Common myeloid progenitor, CD34-positive (primary cell): ENCODE data around the gene CCSER2.
A peak's percentile ranks its signal among the peaks of the same experiment; 100 is the strongest.

Experiments used
- CTCF ChIA-PET: fragments of 350-600 bp; sonication (Branson Sonifier 250); formaldehyde crosslinking; loops from one replicate; lab custom pipeline; 2021; ENCODE audit warnings: antibody characterized with exemption; lab: Charles Lee
- POLR2A ChIA-PET: fragments of 350-600 bp; sonication (Branson Sonifier 250); formaldehyde crosslinking; loops from one replicate; lab custom pipeline; 2021; ENCODE audit warnings: antibody characterized with exemption; lab: Charles Lee
- DNase-seq, 3 donors: peaks; one replicate each; pipeline versions ENCODE4 v3.0.0 to v3.0.0-alpha.2; 2013
- H3K27ac ChIP-seq, 2 experiments: 1 replicate in 1 of 2; 2 replicates in 1 of 2; pipeline ENCODE4 v1.7.0; 2013; ENCODE audit warnings: inconsistent platforms in 2 of 2, low read length in 2 of 2, mild to moderate bottlenecking in 2 of 2, low read depth in 1 of 2, moderate library complexity in 1 of 2; ENCODE audit not compliant: severe bottlenecking in 2 of 2, insufficient read depth in 1 of 2, poor library complexity in 1 of 2
- H3K27me3 ChIP-seq, 5 experiments: replicated peaks in 2 of 5; 1 replicate in 3 of 5; 2 replicates in 2 of 5; pipeline versions ENCODE4 v1.6.1 to v1.7.0; 2013; ENCODE audit warnings: low read length in 4 of 5, mild to moderate bottlenecking in 2 of 5, moderate library complexity in 2 of 5, inconsistent platforms in 1 of 5; ENCODE audit not compliant: insufficient read depth in 5 of 5, control insufficient read depth in 4 of 5
- H3K36me3 ChIP-seq, 4 experiments: 1 replicate in 2 of 4; 2 replicates in 2 of 4; pipeline versions ENCODE4 v1.6.1 to v1.7.0; 2013; ENCODE audit warnings: low read length in 3 of 4, control low read depth in 1 of 4, mild to moderate bottlenecking in 1 of 4; ENCODE audit not compliant: control insufficient read depth in 4 of 4, insufficient read depth in 4 of 4
- H3K4me1 ChIP-seq, 4 experiments: 1 replicate in 3 of 4; 2 replicates in 1 of 4; pipeline versions ENCODE4 v1.6.1 to v1.7.1; 2013; ENCODE audit warnings: low read length in 3 of 4, mild to moderate bottlenecking in 3 of 4, control low read depth in 1 of 4, inconsistent platforms in 1 of 4, moderate library complexity in 1 of 4; ENCODE audit not compliant: control insufficient read depth in 4 of 4, insufficient read depth in 4 of 4; ENCODE audit errors: control extremely low read depth in 1 of 4
- H3K4me3 ChIP-seq, 7 experiments: 1 replicate in 4 of 7; 2 replicates in 3 of 7; pipeline versions ENCODE4 v1.5.1 to v1.7.0; 2013; ENCODE audit warnings: mild to moderate bottlenecking in 7 of 7, low read length in 6 of 7, moderate library complexity in 6 of 7, inconsistent platforms in 2 of 7, low read depth in 2 of 7, control low read depth in 1 of 7; ENCODE audit not compliant: insufficient read depth in 4 of 7, control insufficient read depth in 1 of 7; ENCODE audit errors: extremely low read depth in 1 of 7
- H3K9me3 ChIP-seq, 5 experiments: 1 replicate in 4 of 5; 2 replicates in 1 of 5; pipeline versions ENCODE4 v1.6.1 to v1.7.1; 2013; ENCODE audit warnings: low read length in 4 of 5, mild to moderate bottlenecking in 2 of 5, inconsistent platforms in 1 of 5, low read depth in 1 of 5, moderate library complexity in 1 of 5; ENCODE audit not compliant: control insufficient read depth in 4 of 5, insufficient read depth in 2 of 5; ENCODE audit errors: control extremely low read depth in 1 of 5
- WGBS: methylation state at CpG from one replicate; pipeline ENCODE4 v1.1.5; 2013; ENCODE audit not compliant: insufficient coverage; 5-methylcytosine and 5-hydroxymethylcytosine counted together

The CCSER2 gene

DNA sequence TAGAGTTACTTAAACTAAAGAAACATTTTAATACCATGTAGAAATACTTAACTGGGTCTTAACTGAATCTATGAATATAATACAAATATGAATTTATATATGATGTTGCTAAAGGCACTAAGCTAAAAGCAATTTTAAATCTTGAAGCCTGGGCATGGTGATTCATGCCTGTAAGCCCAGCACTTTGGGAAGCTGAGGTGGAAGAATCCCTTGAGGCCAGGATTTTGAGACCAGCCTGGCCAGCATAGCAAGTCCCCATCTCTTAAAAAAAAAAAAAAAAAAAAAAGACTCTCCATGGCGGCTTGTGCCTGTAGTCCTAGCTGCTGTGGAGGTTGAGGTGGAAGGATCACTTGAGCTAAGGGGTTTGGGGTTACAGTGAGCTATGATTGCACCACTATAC, 95.3 kb downstream of the CCSER2 start:
- ChIA-PET POLR2A (no interaction called here), CTCF (interaction anchor here (2.0 kb wide), 1 partner anchor 113 kb away, joined by 6 read pairs; no protein-coding TSS in a partner anchor)
- Histone ChIP-seq H3K27me3 (no peaks in the 10 kb centered on the region), H3K4me1 (peaks cover 2 to 23% (median 13%) of the 10 kb centered on the region in 4 experiments), H3K27ac (no peak overlapping the region), H3K9me3 (peaks cover 0 to 9% (median 6%) of the 10 kb centered on the region in 5 experiments), H3K4me3 (no peak overlapping the region), H3K36me3 (peaks cover 0 to 20% (median 5%) of the 10 kb centered on the region in 4 experiments)
- no CpG with 5 or more reads among the region's 1 CpG for WGBS
- no peak for DNase-seq

DNA sequence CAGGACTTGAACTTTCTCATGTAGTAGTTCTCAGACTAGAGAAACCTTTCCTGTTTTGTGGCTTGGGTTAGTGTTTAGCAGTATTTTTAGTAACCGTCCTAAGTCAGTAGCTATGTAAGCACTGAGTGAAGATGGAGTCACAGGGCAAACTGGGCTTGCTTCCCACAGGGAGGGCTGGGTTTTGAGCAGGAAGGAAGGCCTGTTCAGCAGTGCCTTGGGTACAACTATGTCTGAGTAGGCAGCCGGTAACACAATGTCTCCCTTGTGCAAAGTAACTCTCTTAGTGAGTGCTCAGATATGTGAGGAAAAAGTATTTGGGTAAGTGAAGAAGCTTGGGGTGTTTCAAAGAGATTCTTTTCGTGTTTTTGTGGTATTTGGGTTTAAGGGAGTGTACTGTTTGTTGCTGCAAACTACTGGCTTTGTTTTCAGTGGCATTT, 96.4 kb downstream of the CCSER2 start:
- no peaks in the 10 kb centered on the region for H3K27me3 ChIP-seq
- 0% methylated on average over 3 of the region's 3 CpGs for WGBS
- POLR2A ChIA-PET, result no interaction called here
- H3K4me1 ChIP-seq, result peaks cover 2 to 23% (median 13%) of the 10 kb centered on the region in 4 experiments
- peak overlapping the region; percentile 44 to 85 for H3K27ac ChIP-seq
- peak overlapping the region in 5 of 7 experiments; percentile 8 to 57 (median 43) for H3K4me3 ChIP-seq
- CTCF ChIA-PET, result interaction anchor here (0.8 to 2.0 kb wide), 3 partner anchors 12 to 112 kb away, joined by 3 to 6 read pairs (median 3); no protein-coding TSS in a partner anchor
- H3K9me3 ChIP-seq, result peaks cover 0 to 9% (median 6%) of the 10 kb centered on the region in 5 experiments
- peak; percentile 25 to 63 (median 48) for DNase-seq
- H3K36me3 ChIP-seq, result peaks cover 0 to 20% (median 4%) of the 10 kb centered on the region in 4 experiments

DNA sequence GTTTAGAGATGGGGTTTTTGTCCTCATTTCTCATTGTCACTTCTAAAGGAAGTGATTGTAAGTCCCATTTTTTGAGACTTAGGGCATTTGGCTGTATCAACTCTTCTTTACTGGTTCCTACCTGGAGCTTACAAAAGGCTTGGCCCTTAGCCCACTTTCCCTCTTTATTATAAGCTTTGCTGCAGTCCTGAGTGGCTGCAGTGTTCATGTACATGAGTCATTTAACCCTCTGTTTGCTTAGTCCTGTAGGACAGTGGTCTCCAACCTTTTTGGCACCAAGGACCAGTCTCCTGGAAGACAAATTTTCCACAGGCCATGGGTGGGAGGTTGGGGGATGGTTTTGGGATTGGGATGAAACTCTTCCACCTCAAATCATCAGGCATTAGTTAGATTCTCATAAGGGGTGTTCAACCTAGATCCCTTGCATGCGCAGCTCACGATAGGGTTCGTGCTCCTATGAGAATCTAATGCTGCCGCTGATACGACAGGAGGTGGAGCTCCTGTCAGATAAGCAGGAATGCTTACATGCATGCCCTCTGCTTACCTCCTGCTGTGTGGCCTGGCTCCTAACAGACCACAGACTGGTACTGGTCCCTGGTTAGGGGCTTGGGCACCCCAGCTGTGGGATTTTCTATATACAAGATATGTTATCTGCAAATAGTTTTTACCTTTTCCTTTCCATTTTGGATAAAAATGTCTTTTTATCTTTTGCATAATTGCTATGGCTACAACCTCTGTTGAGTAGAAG, 99.7 kb downstream of the CCSER2 start:
- ChIA-PET POLR2A (interaction anchor here (0.5 kb wide), 1 partner anchor 31 kb away, joined by 3 read pairs; no protein-coding TSS in a partner anchor), CTCF (interaction anchor here (1.2 to 1.7 kb wide), 3 partner anchors 14 to 106 kb away, joined by 3 to 4 read pairs (median 3); no protein-coding TSS in a partner anchor)
- no peak for DNase-seq
- Histone ChIP-seq H3K4me3 (no peak overlapping the region), H3K36me3 (peaks cover 0 to 14% (median 2%) of the 10 kb centered on the region in 4 experiments), H3K9me3 (no peaks in the 10 kb centered on the region), H3K27me3 (no peaks in the 10 kb centered on the region), H3K27ac (no peak overlapping the region), H3K4me1 (peaks cover 2 to 18% (median 13%) of the 10 kb centered on the region in 4 experiments)
- 91% methylated on average over 5 of the region's 5 CpGs for WGBS

DNA sequence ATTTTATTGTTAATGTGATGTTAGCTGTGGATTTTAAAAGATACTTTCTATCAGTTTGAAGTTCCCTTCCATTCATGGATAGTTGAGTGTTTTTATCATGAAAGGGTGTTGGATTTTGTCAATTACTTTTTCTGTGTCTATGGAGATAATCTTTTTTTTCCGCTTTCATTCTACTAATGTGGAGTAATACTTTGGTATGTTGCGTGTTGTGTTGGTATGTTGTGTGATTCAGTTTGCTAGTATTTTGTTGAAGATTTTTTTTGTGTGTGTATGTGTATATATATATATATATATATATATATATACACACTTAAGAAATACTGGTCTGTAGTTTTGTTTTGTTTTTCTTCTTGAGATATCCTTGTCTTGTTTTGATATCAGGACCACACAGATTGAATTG, 100.3 kb downstream of the CCSER2 start:
- WGBS, result no CpG with 5 or more reads among the region's 2 CpGs
- Histone ChIP-seq H3K4me3 (no peak overlapping the region), H3K4me1 (peaks cover 2 to 17% (median 13%) of the 10 kb centered on the region in 4 experiments), H3K9me3 (no peaks in the 10 kb centered on the region), H3K36me3 (peaks cover 0 to 13% (median 1%) of the 10 kb centered on the region in 4 experiments), H3K27me3 (no peaks in the 10 kb centered on the region), H3K27ac (no peak overlapping the region)
- no peak for DNase-seq
- POLR2A ChIA-PET, result no interaction called here
- CTCF ChIA-PET, result interaction anchor here (1.2 to 1.7 kb wide), 3 partner anchors 14 to 106 kb away, joined by 3 to 4 read pairs (median 3); no protein-coding TSS in a partner anchor

DNA sequence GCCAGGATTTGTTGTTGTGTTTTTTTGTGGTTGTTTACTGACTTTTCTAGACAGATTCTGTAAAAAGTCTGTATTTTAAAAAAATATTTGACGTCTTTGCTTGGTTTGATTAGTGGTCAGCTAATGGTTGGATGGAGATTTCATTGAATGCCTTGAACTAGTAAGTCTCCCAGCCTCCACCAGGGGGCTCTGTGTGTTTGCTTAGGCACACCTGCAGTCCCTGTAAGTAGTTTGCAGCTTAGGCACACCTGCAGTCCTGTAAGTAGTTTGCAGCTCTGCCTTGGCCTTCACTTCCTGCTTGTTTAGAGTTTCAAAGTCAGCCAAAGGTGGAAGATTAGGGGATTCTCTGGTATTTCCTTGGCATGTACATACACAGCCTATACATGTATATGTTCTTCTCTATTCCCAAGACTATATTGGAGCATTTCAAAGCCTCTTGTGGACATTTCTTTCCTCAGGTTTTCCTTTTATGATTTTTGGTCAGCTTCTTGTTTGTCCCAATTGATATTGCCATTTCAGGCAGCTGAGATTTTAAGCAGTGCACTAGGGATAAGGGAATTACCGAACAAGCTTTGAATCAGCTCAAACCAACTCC, 101.6 kb downstream of the CCSER2 start:
- H3K36me3 ChIP-seq, result peaks cover 0 to 13% (median 1%) of the 10 kb centered on the region in 4 experiments
- 0% methylated on average over 1 of the region's 2 CpGs for WGBS
- no peaks in the 10 kb centered on the region for H3K27me3 ChIP-seq
- CTCF ChIA-PET, result interaction anchor here (0.7 to 2.3 kb wide), 15 partner anchors 11 to 167 kb away, joined by 3 to 17 read pairs (median 3); no protein-coding TSS in a partner anchor
- H3K9me3 ChIP-seq, result no peaks in the 10 kb centered on the region
- DNase-seq, result peak; percentile 48 to 65 (median 61)
- no peak overlapping the region for H3K4me3 ChIP-seq
- POLR2A ChIA-PET, result interaction anchor here (1.3 kb wide), 1 partner anchor 20 kb away, joined by 3 read pairs; no protein-coding TSS in a partner anchor
- no peak overlapping the region for H3K27ac ChIP-seq
- peaks cover under 1 to 8% (median 5%) of the 10 kb centered on the region in 4 experiments for H3K4me1 ChIP-seq

DNA sequence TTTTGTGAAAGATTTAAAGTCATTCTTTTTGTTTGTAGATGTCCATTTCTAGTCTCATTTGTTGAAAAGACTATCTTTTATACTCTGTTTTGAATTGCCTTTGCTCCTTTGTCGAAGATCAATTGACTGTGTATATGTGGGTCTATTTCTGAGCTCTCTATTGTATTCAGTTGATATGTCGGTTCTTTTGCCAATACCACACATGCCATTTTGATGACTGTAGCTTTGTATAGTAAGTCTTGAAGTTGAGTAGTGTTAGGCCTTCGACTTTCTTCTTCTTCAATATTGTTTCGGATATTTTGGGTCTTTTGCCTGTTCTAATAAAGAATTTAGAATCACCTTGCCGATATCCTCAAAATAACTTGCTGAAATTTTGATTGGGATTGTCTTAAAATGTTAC, 104.5 kb downstream of the CCSER2 start:
- H3K4me3 ChIP-seq, result no peak overlapping the region
- no peaks in the 10 kb centered on the region for H3K9me3 ChIP-seq
- no peaks in the 10 kb centered on the region for H3K27me3 ChIP-seq
- WGBS, result no CpG with 5 or more reads among the region's 5 CpGs
- ChIA-PET CTCF (interaction anchor here (1.1 kb wide), 1 partner anchor 82 kb away, joined by 3 read pairs; no protein-coding TSS in a partner anchor), POLR2A (no interaction called here)
- no peak overlapping the region for H3K27ac ChIP-seq
- H3K36me3 ChIP-seq, result peaks cover 0 to 4% (median 0%) of the 10 kb centered on the region in 4 experiments
- DNase-seq, result no peak
- no peaks in the 10 kb centered on the region for H3K4me1 ChIP-seq
